ENCODE results near the gene KLHDC1. TPM values are rescaled to one million over a fixed set of nuclear protein-coding genes. Genes with fewer than 3 reads are reported as not detected.

Gene KLHDC1
- total and polyA plus RNA-seq, 9 donors, result 6.7 to 22.9 (median 16.8) TPM

DNA sequence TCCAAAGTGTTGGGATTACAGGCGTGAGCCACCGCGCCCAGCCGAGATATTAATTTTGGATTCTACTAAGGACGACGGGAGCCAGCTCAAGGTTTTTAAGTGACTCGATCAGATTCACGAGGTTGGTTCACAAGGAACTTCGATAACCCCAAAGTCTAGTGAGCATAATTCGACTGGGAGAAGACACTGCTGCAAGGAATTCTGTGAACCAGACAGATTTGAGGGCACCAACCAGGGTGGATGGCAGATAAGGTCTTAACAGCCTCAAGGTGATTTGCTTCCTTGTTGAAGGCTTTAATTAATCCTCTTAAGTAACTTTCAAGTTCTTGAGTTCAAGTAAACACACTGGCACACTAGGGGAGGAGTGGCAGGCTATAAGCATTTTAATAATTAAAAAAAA is 73.9 kb downstream of the KLHDC1 start:
- no peak for DNase-seq
- Histone ChIP-seq H3K27me3 (no peaks in the 10 kb centered on the region), H3K36me3 (no peaks in the 10 kb centered on the region), H3K9me3 (no peaks in the 10 kb centered on the region), H3K4me3 (peak overlapping the region; percentile 99), H3K27ac (peak overlapping the region; percentile 84 to 97), H3K4me1 (ENCODE audit: insufficient read depth) (peaks cover 13% of the 10 kb centered on the region)
- intact Hi-C loops (cut with DNase I), result loop anchor here in 2 of 4 donors (2.0 to 10.0 kb wide), 3 partner anchors 72 to 132 kb away; partner anchors contain the start of genes DNAAF2 (in 2 of the 2) and KLHDC1 (in 1 of the 2)
- TF ChIP-seq EP300 (IDR thresholded peaks at IDR 0.05), result no peak
- TF ChIP-seq, protein P1, sequence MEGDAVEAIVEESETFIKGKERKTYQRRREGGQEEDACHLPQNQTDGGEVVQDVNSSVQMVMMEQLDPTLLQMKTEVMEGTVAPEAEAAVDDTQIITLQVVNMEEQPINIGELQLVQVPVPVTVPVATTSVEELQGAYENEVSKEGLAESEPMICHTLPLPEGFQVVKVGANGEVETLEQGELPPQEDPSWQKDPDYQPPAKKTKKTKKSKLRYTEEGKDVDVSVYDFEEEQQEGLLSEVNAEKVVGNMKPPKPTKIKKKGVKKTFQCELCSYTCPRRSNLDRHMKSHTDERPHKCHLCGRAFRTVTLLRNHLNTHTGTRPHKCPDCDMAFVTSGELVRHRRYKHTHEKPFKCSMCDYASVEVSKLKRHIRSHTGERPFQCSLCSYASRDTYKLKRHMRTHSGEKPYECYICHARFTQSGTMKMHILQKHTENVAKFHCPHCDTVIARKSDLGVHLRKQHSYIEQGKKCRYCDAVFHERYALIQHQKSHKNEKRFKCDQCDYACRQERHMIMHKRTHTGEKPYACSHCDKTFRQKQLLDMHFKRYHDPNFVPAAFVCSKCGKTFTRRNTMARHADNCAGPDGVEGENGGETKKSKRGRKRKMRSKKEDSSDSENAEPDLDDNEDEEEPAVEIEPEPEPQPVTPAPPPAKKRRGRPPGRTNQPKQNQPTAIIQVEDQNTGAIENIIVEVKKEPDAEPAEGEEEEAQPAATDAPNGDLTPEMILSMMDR (IDR thresholded peaks at IDR 0.05), result no peak
- TF ChIP-seq POLR2A (IDR thresholded peaks at IDR 0.05), result no peak
- 73 to 80% (median 80%) methylated on average over 10 of the region's 10 CpGs for WGBS, 3 donors

DNA sequence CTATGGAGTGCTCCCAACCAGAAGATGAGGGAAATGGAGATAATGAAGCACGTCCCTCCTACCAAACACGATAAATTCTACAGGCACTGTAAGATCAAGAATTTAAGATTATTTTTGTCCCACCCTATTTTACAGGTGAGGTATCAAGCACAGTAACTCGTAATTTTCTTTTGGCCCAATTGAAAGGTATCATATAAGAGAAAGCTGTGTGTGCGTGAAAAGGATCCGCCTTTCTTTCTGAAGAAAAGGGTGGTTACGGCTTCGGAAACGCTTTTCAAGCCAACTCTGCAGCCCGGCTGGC is 74.3 kb downstream of the KLHDC1 start:
- peaks cover 13% of the 10 kb centered on the region for H3K4me1 ChIP-seq (ENCODE audit: insufficient read depth)
- TF ChIP-seq, protein P1 (IDR thresholded peaks at IDR 0.05), result no peak
- TF ChIP-seq POLR2A (IDR thresholded peaks at IDR 0.05) (no peak), EP300 (IDR thresholded peaks at IDR 0.05) (no peak)
- H3K36me3 ChIP-seq, result no peaks in the 10 kb centered on the region
- H3K27me3 ChIP-seq, result no peaks in the 10 kb centered on the region
- no peaks in the 10 kb centered on the region for H3K9me3 ChIP-seq
- intact Hi-C loops (cut with DNase I), result loop anchor here in 2 of 4 donors (2.0 to 10.0 kb wide), 3 partner anchors 72 to 132 kb away; partner anchors contain the start of genes DNAAF2 (in 2 of the 2) and KLHDC1 (in 1 of the 2)
- peak overlapping the region; percentile 84 to 97 for H3K27ac ChIP-seq
- DNase-seq, result no peak
- peak overlapping the region; percentile 99 for H3K4me3 ChIP-seq
- WGBS, 3 donors, result 0% methylated on average over 9 of the region's 9 CpGs

DNA sequence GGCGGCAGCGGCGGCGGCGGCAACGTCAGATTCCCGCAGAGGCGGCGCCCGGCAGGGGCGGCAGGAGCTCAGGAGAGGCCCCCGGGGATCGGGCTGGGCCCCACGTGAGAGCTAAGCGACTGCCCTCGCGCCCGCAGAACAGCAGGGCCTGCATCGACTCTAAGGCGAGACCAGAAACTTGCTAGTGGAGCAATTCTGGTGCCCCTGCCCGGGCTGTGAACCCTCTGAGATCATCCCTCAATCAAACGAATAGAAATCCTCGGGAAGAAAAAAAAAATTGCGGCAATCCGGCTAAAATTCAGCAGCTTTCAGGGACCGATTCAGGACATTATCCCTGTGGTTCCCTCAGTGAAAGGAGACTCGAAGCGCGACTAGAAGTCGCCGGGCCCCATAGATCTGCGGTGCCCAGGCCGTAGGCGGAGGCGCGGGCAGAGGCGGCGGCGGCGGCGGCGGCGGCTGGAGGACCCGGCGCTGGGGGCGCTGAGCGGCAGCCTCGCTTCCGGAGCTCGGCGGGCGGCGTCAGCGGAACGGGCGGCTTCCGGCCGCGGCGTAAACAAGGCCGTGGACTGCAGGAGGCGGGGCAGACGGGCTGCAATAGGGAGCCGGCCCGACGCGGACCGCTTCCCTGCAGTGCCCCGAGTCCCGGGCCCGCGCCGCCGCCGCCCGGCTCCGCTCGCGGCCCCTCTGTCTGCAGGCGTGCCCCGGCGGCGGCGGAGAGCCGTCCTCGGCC is 74.8 kb downstream of the KLHDC1 start, which contains the start of gene KLHDC2:
Gene KLHDC2 (plus strand): TSS at position 583 of the 730 bp plus-strand sequence. CDS start 316 bp downstream, outside the sequence.
- Histone ChIP-seq H3K36me3 (no peaks in the 10 kb centered on the region), H3K4me1 (ENCODE audit: insufficient read depth) (peaks cover 13% of the 10 kb centered on the region), H3K27me3 (no peaks in the 10 kb centered on the region), H3K9me3 (no peaks in the 10 kb centered on the region), H3K27ac (peak within 1 kb of the TSS; percentile 84 to 97), H3K4me3 (peak within 1 kb of the TSS; percentile 99)
- intact Hi-C loops (cut with DNase I), result loop anchor here in 2 of 4 donors (2.0 to 10.0 kb wide), 3 partner anchors 73 to 133 kb away; partner anchors contain the start of genes DNAAF2 (in 2 of the 2) and KLHDC1 (in 1 of the 2)
- TF ChIP-seq, protein P1 (IDR thresholded peaks at IDR 0.05), result peak in 1 of 3 donors; percentile 33
- TF ChIP-seq EP300 (IDR thresholded peaks at IDR 0.05) (no peak), POLR2A (IDR thresholded peaks at IDR 0.05) (peak; percentile 74)
- DNase-seq, result peak; percentile 86 to 93 (median 89)
- WGBS, 3 donors, result 0 to 1% (median 0%) methylated on average over 77 to 86 of the region's 86 CpGs

DNA sequence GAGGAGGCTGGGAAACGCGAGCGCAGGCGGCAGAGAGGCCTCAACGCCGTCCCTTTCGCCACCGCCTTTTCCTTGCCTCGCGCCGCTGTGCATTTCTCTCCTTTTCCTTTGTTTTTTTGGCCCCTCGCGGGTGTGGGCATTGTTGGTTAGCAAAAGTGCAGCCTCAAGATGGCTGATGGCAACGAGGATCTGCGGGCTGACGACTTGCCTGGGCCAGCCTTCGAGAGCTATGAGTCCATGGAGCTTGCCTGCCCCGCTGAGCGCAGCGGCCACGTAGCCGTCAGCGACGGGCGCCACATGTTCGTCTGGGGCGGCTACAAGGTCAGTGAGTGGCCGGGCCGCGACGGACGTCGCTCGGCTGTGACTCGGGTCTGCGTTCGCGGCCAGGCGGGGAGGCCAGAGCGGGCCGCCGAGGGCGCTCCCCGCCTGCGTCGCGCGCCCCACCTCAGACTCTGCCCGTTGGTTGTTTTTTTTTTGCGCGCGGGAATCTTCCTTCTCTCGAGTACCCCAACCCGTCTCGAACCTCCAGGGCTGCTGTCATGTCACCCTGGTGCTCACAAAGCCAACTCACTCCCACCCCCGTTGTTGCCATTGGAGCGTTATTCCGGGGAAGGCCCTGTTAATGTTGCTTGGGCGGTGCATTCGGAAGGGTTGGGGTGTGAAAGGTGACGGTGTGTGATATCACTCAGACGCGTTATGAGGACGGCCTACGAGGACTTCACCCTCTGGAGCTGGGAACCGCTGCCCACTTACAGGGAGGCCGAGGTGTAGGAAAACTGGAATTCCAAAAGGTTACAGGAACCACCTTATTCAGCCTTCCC is 75.6 kb downstream of the KLHDC1 start:
- intact Hi-C loops (cut with DNase I), result loop anchor here in 1 of 4 donors (10.0 kb wide), 2 partner anchors 74 to 134 kb away; partner anchors contain the start of genes DNAAF2 and KLHDC1

More for the DNA sequence above, 75.6 kb downstream of the KLHDC1 start:
- DNase-seq, result peak; percentile 29 to 66 (median 52)
- H3K4me1 ChIP-seq (ENCODE audit: insufficient read depth), result peaks cover 13% of the 10 kb centered on the region
- no peaks in the 10 kb centered on the region for H3K36me3 ChIP-seq
- WGBS, 3 donors, result 0 to 1% (median 0%) methylated on average over 66 to 67 of the region's 67 CpGs
- H3K9me3 ChIP-seq, result no peaks in the 10 kb centered on the region
- peak overlapping the region; percentile 84 to 97 for H3K27ac ChIP-seq
- H3K27me3 ChIP-seq, result no peaks in the 10 kb centered on the region
- TF ChIP-seq EP300 (IDR thresholded peaks at IDR 0.05) (no peak), POLR2A (IDR thresholded peaks at IDR 0.05) (no peak)
- TF ChIP-seq, protein P1 (IDR thresholded peaks at IDR 0.05), result no peak
- peak overlapping the region; percentile 99 for H3K4me3 ChIP-seq
